ENCODE results near the gene ZNF556. TPM values are rescaled to one million over a fixed set of nuclear protein-coding genes. Genes with fewer than 3 reads are reported as not detected.

Gene ZNF556
- total and polyA plus RNA-seq, 8 donors: 0.19 to 0.58 (median 0.23) TPM; not detected in 5

- Histone ChIP-seq H3K27me3 (no peaks in the 10 kb centered on the region), H3K27ac (no peak overlapping the region), H3K4me1 (no peaks in the 10 kb centered on the region), H3K9me3 (peaks cover 17 to 40% (median 35%) of the 10 kb centered on the region in 4 donors), H3K4me3 (no peak overlapping the region), H3K36me3 (no peaks in the 10 kb centered on the region)
- TF ChIP-seq POLR2AphosphoS5 (IDR thresholded peaks at IDR 0.05) (no peak), EP300 (IDR thresholded peaks at IDR 0.05) (no peak), CTCF (IDR thresholded peaks at IDR 0.05) (no peak), POLR2A (IDR thresholded peaks at IDR 0.05) (no peak)
- 88 to 91% (median 89%) methylated on average over 32 of the region's 32 CpGs for WGBS, 5 donors
- intact Hi-C loops (cut with DNase I; ENCODE audit: low total_unique reads): no loop called here
- DNase-seq: no peak
Measured at GRCh38 chr19:2877398-2878331, 10.5 kb downstream of the ZNF556 start.

- WGBS, 5 donors: 83 to 89% (median 86%) methylated on average over 14 of the region's 14 CpGs
- no peaks in the 10 kb centered on the region for H3K36me3 ChIP-seq
- intact Hi-C loops (cut with DNase I; ENCODE audit: low total_unique reads): no loop called here
Measured at GRCh38 chr19:2883686-2884439, 16.7 kb downstream of the ZNF556 start.

GRCh38 chr19:2885736-2886135 is 18.6 kb downstream of the ZNF556 start:
- WGBS, 5 donors: 85 to 92% (median 88%) methylated on average over 15 to 17 of the region's 17 CpGs
- Histone ChIP-seq H3K4me1 (peaks cover 0 to 8% (median 3%) of the 10 kb centered on the region in 4 donors), H3K27ac (no peak overlapping the region), H3K4me3 (no peak overlapping the region), H3K27me3 (no peaks in the 10 kb centered on the region), H3K36me3 (no peaks in the 10 kb centered on the region), H3K9me3 (no peaks in the 10 kb centered on the region)
- intact Hi-C loops (cut with DNase I; ENCODE audit: low total_unique reads): no loop called here
- no peak for TF ChIP-seq CTCF (IDR thresholded peaks at IDR 0.05)
- no peak for DNase-seq

More at GRCh38 chr19:2883686-2884439, 16.7 kb downstream of the ZNF556 start:
- Histone ChIP-seq H3K27ac (no peak overlapping the region), H3K27me3 (no peaks in the 10 kb centered on the region), H3K4me3 (no peak overlapping the region), H3K9me3 (peaks cover 0 to 8% (median 3%) of the 10 kb centered on the region in 4 donors), H3K4me1 (peaks cover 0 to 8% (median 3%) of the 10 kb centered on the region in 4 donors)
- TF ChIP-seq POLR2A (IDR thresholded peaks at IDR 0.05) (no peak), EP300 (IDR thresholded peaks at IDR 0.05) (no peak), CTCF (IDR thresholded peaks at IDR 0.05) (no peak), POLR2AphosphoS5 (IDR thresholded peaks at IDR 0.05) (no peak)
- DNase-seq: no peak

- peak in 1 of 2 donors; percentile 88 for DNase-seq
- 24 to 28% (median 27%) methylated on average over 9 of the region's 9 CpGs for WGBS, 5 donors
- intact Hi-C loops (cut with DNase I; ENCODE audit: low total_unique reads): no loop called here
- no peaks in the 10 kb centered on the region for H3K36me3 ChIP-seq
- no peaks in the 10 kb centered on the region for H3K27me3 ChIP-seq
- H3K9me3 ChIP-seq: no peaks in the 10 kb centered on the region
- H3K4me1 ChIP-seq: peaks cover 0 to 8% (median 3%) of the 10 kb centered on the region in 4 donors
- no peak overlapping the region for H3K4me3 ChIP-seq
- TF ChIP-seq EP300 (IDR thresholded peaks at IDR 0.05) (no peak), POLR2AphosphoS5 (IDR thresholded peaks at IDR 0.05) (peak in 1 of 3 donors; percentile 40), POLR2A (IDR thresholded peaks at IDR 0.05) (no peak), CTCF (IDR thresholded peaks at IDR 0.05) (peak in 4 of 7 experiments; percentile 40 to 70 (median 56))
- H3K27ac ChIP-seq: peak overlapping the region in 1 of 5 donors; percentile 25
Measured at GRCh38 chr19:2887391-2887914, 20.3 kb downstream of the ZNF556 start.

All from stomach (tissue), 9 donors.